NK-92 treated with Interleukin-12 subunit alpha and Interleukin-12 subunit beta, amount 100 ng/mL, for 24 hours (cell line): ENCODE results near the gene VPS45.
"Not testable (repeated sequence)": the region's sequence is repeated elsewhere in the genome, so short reads cannot be mapped to it uniquely, and the experiment has no call there.

Experiments
- DNase-seq: peaks from one replicate; lab custom pipeline; 2025; lab: John Stamatoyannopoulos, UW

The VPS45 gene

GRCh38 chr1:150132372-150132771, 64.8 kb downstream of the VPS45 start:
- no peak for DNase-seq

- no peak for DNase-seq
Observed at GRCh38 chr1:150134537-150134936, 67.0 kb downstream of the VPS45 start.

GRCh38 chr1:150135400-150135799, 67.8 kb downstream of the VPS45 start:
- not testable (repeated sequence) for DNase-seq

- DNase-seq = no peak
Observed at GRCh38 chr1:150138044-150138443, 70.5 kb downstream of the VPS45 start.

GRCh38 chr1:150141452-150141851, 73.9 kb downstream of the VPS45 start:
- DNase-seq = no peak

GRCh38 chr1:150142083-150142482, 74.5 kb downstream of the VPS45 start:
- DNase-seq = no peak

GRCh38 chr1:150144606-150145005, 77.0 kb downstream of the VPS45 start:
- DNase-seq = no peak

GRCh38 chr1:150146016-150146415, 78.4 kb downstream of the VPS45 start:
- DNase-seq = not testable (repeated sequence)

- DNase-seq = no peak
Observed at GRCh38 chr1:150146849-150147542, 79.4 kb downstream of the VPS45 start.

GRCh38 chr1:150148837-150149270, 81.3 kb downstream of the VPS45 start:
- DNase-seq = no peak

GRCh38 chr1:150149271-150150132, 81.9 kb downstream of the VPS45 start, which contains the start of gene PLEKHO1:
TSS of gene PLEKHO1 (plus strand) at chr1:150149916. CDS start at chr1:150150258, 342 bp downstream.
- peak; percentile 79 for DNase-seq

- DNase-seq = peak; percentile 26
Observed at GRCh38 chr1:150150133-150151021, 82.8 kb downstream of the VPS45 start.

GRCh38 chr1:150151291-150152181, 84.0 kb downstream of the VPS45 start:
- DNase-seq = peak; percentile 71

GRCh38 chr1:150152182-150152536, 84.6 kb downstream of the VPS45 start:
- DNase-seq = no peak

- no peak for DNase-seq
Observed at GRCh38 chr1:150152772-150153456, 85.3 kb downstream of the VPS45 start.

GRCh38 chr1:150154143-150154542, 86.6 kb downstream of the VPS45 start:
- DNase-seq = no peak

GRCh38 chr1:150155413-150156071, 88.0 kb downstream of the VPS45 start:
- no peak for DNase-seq

- no peak for DNase-seq
Observed at GRCh38 chr1:150156868-150157603, 89.5 kb downstream of the VPS45 start.

- DNase-seq = no peak
Observed at GRCh38 chr1:150159550-150159949, 92.0 kb downstream of the VPS45 start.
